Measurements from ENCODE around the gene RSPH9. TPM values are rescaled to one million over a fixed set of nuclear protein-coding genes. Genes with fewer than 3 reads are reported as not detected.

RSPH9 gene
- polyA plus RNA-seq, 3 donors = 0.05 to 0.52 (median 0.13) TPM

GRCh38 chr6:43608310-43608763 is 36.5 kb upstream of the RSPH9 start:
- TF ChIP-seq CTCF (IDR thresholded peaks at IDR 0.05) = peak; percentile 94
- DNase-seq = peak; percentile 42 to 58 (median 57)
- Mint-ChIP-seq H3K27me3 (ENCODE audit: low read depth in 3 of 3) (no peaks in the 10 kb centered on the region), H3K9me3 (no peaks in the 10 kb centered on the region), H3K36me3 (peaks cover 38 to 61% of the 10 kb centered on the region in 2 donors), H3K4me1 (peaks cover 12% of the 10 kb centered on the region), H3K4me3 (no peak overlapping the region), H3K27ac (peak overlapping the region; percentile 5 to 88 (median 31))
- H3K4me2 ChIP-seq (replicated peaks; ENCODE audit: extremely low read depth, low read length, poor library complexity, severe bottlenecking) = no peak overlapping the region
- H3K36me3 ChIP-seq (replicated peaks in 1 of 2; ENCODE audit: control insufficient read depth in 1 of 2, insufficient read depth in 2 of 2, low read length in 2 of 2) = peaks cover 30 to 67% of the 10 kb centered on the region in 2 donors
- H3K27me3 ChIP-seq (ENCODE audit: control insufficient read depth in 2 of 2, insufficient read depth in 2 of 2, low read length in 2 of 2) = no peaks in the 10 kb centered on the region
- no peaks in the 10 kb centered on the region for H4K20me1 ChIP-seq (ENCODE audit: insufficient read depth, low read length)
- no peaks in the 10 kb centered on the region for H3K79me2 ChIP-seq (ENCODE audit: insufficient read depth, low read length)
- no peak overlapping the region for H3K4me3 ChIP-seq (replicated peaks in 1 of 3; ENCODE audit: low read depth in 2 of 3, low read length in 3 of 3)
- no peak overlapping the region for H3K9ac ChIP-seq (ENCODE audit: insufficient read depth, low read length, poor library complexity, severe bottlenecking)
- H3K9me3 ChIP-seq (replicated peaks in 1 of 2; ENCODE audit: control insufficient read depth in 1 of 2, insufficient read depth in 1 of 2, low read length in 2 of 2) = no peaks in the 10 kb centered on the region
- no peak overlapping the region for H2AFZ ChIP-seq (ENCODE audit: insufficient read depth, low read depth, low read length, poor library complexity, severe bottlenecking)
- no peak overlapping the region for H3K27ac ChIP-seq (ENCODE audit: low read depth in 1 of 2, low read length in 2 of 2)
- 0% methylated on average over 2 of the region's 5 CpGs for WGBS (ENCODE audit: insufficient coverage)
- H3K4me1 ChIP-seq (ENCODE audit: control insufficient read depth in 1 of 2, insufficient read depth in 2 of 2, low read length in 2 of 2) = peaks cover 10 to 11% of the 10 kb centered on the region in 2 donors
- intact Hi-C loops (cut with micrococcal nuclease) = no loop called here

GRCh38 chr6:43608807-43609206 is 36.0 kb upstream of the RSPH9 start:
- no peak overlapping the region for H2AFZ ChIP-seq (ENCODE audit: insufficient read depth, low read depth, low read length, poor library complexity, severe bottlenecking)
- H3K4me3 Mint-ChIP-seq = no peak overlapping the region
- H3K9ac ChIP-seq (ENCODE audit: insufficient read depth, low read length, poor library complexity, severe bottlenecking) = no peak overlapping the region
- no peak overlapping the region for H3K4me3 ChIP-seq (replicated peaks in 1 of 3; ENCODE audit: low read depth in 2 of 3, low read length in 3 of 3)
- intact Hi-C loops (cut with micrococcal nuclease) = no loop called here
- peak overlapping the region in 6 of 7 donors; percentile 5 to 88 (median 42) for H3K27ac Mint-ChIP-seq
- TF ChIP-seq CTCF (IDR thresholded peaks at IDR 0.05) = no peak
- DNase-seq = peak; percentile 25 to 42 (median 35)
- H3K27me3 Mint-ChIP-seq (ENCODE audit: low read depth in 3 of 3) = no peaks in the 10 kb centered on the region
- no peaks in the 10 kb centered on the region for H3K79me2 ChIP-seq (ENCODE audit: insufficient read depth, low read length)
- H3K36me3 ChIP-seq (replicated peaks in 1 of 2; ENCODE audit: control insufficient read depth in 1 of 2, insufficient read depth in 2 of 2, low read length in 2 of 2) = peaks cover 30 to 67% of the 10 kb centered on the region in 2 donors
- peaks cover 10 to 11% of the 10 kb centered on the region in 2 donors for H3K4me1 ChIP-seq (ENCODE audit: control insufficient read depth in 1 of 2, insufficient read depth in 2 of 2, low read length in 2 of 2)
- peaks cover 41 to 61% of the 10 kb centered on the region in 2 donors for H3K36me3 Mint-ChIP-seq
- no peaks in the 10 kb centered on the region for H4K20me1 ChIP-seq (ENCODE audit: insufficient read depth, low read length)
- no peaks in the 10 kb centered on the region for H3K27me3 ChIP-seq (ENCODE audit: control insufficient read depth in 2 of 2, insufficient read depth in 2 of 2, low read length in 2 of 2)
- no peaks in the 10 kb centered on the region for H3K9me3 Mint-ChIP-seq
- no peak overlapping the region for H3K4me2 ChIP-seq (replicated peaks; ENCODE audit: extremely low read depth, low read length, poor library complexity, severe bottlenecking)
- no peaks in the 10 kb centered on the region for H3K9me3 ChIP-seq (replicated peaks in 1 of 2; ENCODE audit: control insufficient read depth in 1 of 2, insufficient read depth in 1 of 2, low read length in 2 of 2)
- peaks cover 12% of the 10 kb centered on the region for H3K4me1 Mint-ChIP-seq
- H3K27ac ChIP-seq (ENCODE audit: low read depth in 1 of 2, low read length in 2 of 2) = peak overlapping the region in 1 of 2 donors; percentile 2
- WGBS (ENCODE audit: insufficient coverage) = 60% methylated on average over 1 of the region's 1 CpG
